Measurements from ENCODE around the gene BRD2.

BRD2 gene

GRCh38 chr6:32943864-32944649 lies 24.3 kb upstream of the BRD2 start:
- Histone ChIP-seq H3K27me3 (ENCODE audit: insufficient read depth, poor library complexity, severe bottlenecking) (no peaks in the 10 kb centered on the region), H3K27ac (ENCODE audit: poor library complexity, severe bottlenecking) (no peak overlapping the region), H3K4me1 (ENCODE audit: insufficient read depth, poor library complexity, severe bottlenecking) (no peaks in the 10 kb centered on the region), H3K4me3 (ENCODE audit: severe bottlenecking) (no peak overlapping the region), H3K36me3 (ENCODE audit: low read depth) (no peaks in the 10 kb centered on the region), H3K9me3 (ENCODE audit: severe bottlenecking) (no peaks in the 10 kb centered on the region)
- DNase-seq (ENCODE audit: low spot score), result no peak
- ATAC-seq (ENCODE audit: low read depth), result no peak
- TF ChIP-seq, protein P1, sequence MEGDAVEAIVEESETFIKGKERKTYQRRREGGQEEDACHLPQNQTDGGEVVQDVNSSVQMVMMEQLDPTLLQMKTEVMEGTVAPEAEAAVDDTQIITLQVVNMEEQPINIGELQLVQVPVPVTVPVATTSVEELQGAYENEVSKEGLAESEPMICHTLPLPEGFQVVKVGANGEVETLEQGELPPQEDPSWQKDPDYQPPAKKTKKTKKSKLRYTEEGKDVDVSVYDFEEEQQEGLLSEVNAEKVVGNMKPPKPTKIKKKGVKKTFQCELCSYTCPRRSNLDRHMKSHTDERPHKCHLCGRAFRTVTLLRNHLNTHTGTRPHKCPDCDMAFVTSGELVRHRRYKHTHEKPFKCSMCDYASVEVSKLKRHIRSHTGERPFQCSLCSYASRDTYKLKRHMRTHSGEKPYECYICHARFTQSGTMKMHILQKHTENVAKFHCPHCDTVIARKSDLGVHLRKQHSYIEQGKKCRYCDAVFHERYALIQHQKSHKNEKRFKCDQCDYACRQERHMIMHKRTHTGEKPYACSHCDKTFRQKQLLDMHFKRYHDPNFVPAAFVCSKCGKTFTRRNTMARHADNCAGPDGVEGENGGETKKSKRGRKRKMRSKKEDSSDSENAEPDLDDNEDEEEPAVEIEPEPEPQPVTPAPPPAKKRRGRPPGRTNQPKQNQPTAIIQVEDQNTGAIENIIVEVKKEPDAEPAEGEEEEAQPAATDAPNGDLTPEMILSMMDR (IDR thresholded peaks at IDR 0.05; ENCODE audit: poor library complexity, severe bottlenecking), result no peak

DNA sequence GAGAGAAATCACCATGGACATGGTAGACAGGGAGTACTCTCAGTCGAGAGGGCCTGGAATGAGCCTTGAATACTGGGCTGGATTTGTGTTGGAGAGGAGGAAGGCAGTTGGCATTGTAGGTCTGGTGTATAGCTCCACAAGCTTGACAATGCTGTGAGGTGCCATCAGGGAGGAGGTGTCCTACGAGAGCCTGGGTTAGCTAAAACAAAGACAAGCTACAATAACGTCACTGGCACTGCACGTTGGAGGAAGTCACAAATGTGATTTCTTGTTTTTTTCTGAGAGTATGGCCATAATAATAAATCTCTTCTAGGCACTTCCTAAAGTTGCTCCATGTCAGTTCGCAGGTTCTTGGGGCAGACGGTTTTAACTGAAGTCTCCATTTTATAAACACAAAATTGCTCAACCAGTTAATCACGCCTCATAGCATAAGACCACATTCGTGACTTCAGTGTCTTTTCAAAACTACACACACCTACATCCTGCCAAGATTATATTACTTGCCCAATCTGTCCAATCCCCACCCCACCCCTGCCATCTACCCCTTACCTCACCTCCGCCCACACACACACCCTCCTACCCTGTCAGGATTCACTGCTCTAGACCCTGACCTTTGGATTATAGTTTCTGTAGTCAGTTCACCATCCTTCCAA lies 23.2 kb upstream of the BRD2 start:
- Histone ChIP-seq H3K27me3 (ENCODE audit: insufficient read depth, poor library complexity, severe bottlenecking) (no peaks in the 10 kb centered on the region), H3K4me1 (ENCODE audit: insufficient read depth, poor library complexity, severe bottlenecking) (no peaks in the 10 kb centered on the region), H3K9me3 (ENCODE audit: severe bottlenecking) (no peaks in the 10 kb centered on the region), H3K36me3 (ENCODE audit: low read depth) (no peaks in the 10 kb centered on the region), H3K27ac (ENCODE audit: poor library complexity, severe bottlenecking) (no peak overlapping the region), H3K4me3 (ENCODE audit: severe bottlenecking) (no peak overlapping the region)
- ATAC-seq (ENCODE audit: low read depth) (no peak), DNase-seq (ENCODE audit: low spot score) (no peak)
- TF ChIP-seq, protein P1 (IDR thresholded peaks at IDR 0.05; ENCODE audit: poor library complexity, severe bottlenecking), result no peak

DNA sequence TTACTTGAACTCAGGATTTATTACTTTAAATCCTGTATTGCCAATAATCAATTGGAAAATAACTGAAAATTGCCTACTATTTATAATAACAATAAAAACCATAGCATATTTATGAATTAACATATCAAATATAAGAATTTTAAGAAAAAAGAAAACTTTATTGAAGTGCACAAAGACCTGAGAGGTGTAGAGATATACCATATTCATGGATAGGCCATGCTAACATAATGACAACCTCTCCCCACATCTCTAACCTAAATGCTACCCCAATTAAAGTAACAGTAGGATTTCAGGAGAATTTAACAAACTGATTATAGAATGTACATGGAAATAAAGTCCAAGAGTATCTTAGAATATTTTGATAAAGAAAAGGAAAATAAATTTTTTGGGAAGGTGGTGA lies 22.4 kb upstream of the BRD2 start:
- no peak overlapping the region for H3K4me3 ChIP-seq (ENCODE audit: severe bottlenecking)
- DNase-seq (ENCODE audit: low spot score), result no peak
- ATAC-seq (ENCODE audit: low read depth), result no peak
- no peaks in the 10 kb centered on the region for H3K4me1 ChIP-seq (ENCODE audit: insufficient read depth, poor library complexity, severe bottlenecking)
- H3K27ac ChIP-seq (ENCODE audit: poor library complexity, severe bottlenecking), result no peak overlapping the region
- TF ChIP-seq, protein P1 (IDR thresholded peaks at IDR 0.05; ENCODE audit: poor library complexity, severe bottlenecking), result no peak
- H3K27me3 ChIP-seq (ENCODE audit: insufficient read depth, poor library complexity, severe bottlenecking), result no peaks in the 10 kb centered on the region
- H3K36me3 ChIP-seq (ENCODE audit: low read depth), result no peaks in the 10 kb centered on the region
- no peaks in the 10 kb centered on the region for H3K9me3 ChIP-seq (ENCODE audit: severe bottlenecking)

DNA sequence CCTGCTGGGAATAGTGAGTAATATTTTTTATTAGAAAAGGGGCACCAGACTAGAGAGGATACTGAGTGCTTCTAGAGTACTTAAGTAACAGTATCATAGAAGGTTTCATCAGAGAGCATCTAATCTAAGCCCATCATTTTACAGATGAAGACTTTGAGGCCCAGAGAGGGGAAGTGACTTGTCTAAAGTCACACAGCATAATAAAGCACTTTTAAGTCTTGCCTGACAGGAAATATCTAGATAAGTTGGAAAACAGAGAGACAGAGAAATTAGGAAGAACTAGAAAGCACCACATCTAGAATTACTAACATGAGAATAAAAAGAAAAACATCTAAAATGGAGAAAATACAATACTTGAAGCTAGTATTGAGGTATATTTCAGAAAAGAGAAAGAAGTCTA lies 21.5 kb upstream of the BRD2 start:
- DNase-seq (ENCODE audit: low spot score) (no peak), ATAC-seq (ENCODE audit: low read depth) (no peak)
- no peak overlapping the region for H3K4me3 ChIP-seq (ENCODE audit: severe bottlenecking)
- no peaks in the 10 kb centered on the region for H3K9me3 ChIP-seq (ENCODE audit: severe bottlenecking)
- H3K27me3 ChIP-seq (ENCODE audit: insufficient read depth, poor library complexity, severe bottlenecking), result no peaks in the 10 kb centered on the region
- no peaks in the 10 kb centered on the region for H3K4me1 ChIP-seq (ENCODE audit: insufficient read depth, poor library complexity, severe bottlenecking)
- no peaks in the 10 kb centered on the region for H3K36me3 ChIP-seq (ENCODE audit: low read depth)
- TF ChIP-seq, protein P1 (IDR thresholded peaks at IDR 0.05; ENCODE audit: poor library complexity, severe bottlenecking), result no peak
- H3K27ac ChIP-seq (ENCODE audit: poor library complexity, severe bottlenecking), result no peak overlapping the region

All from RWPE2 (cell line).